Kidney (tissue), 14 donors: ENCODE data around the gene VWA5A. TPM values are rescaled to one million over a fixed set of nuclear protein-coding genes. Genes with fewer than 3 reads are reported as not detected.

Experiments used
- DNase-seq, 5 donors: peaks; one replicate each; pipeline ENCODE4 v3.0.0-alpha.2; 2013 to 2020
- FAIRE-seq: peaks from 2 replicates; lab custom pipeline; 2012; peaks lifted over from hg19 to GRCh38; lab: Jason Lieb, UNC
- H3K27ac ChIP-seq, 2 donors: one replicate each; pipeline ENCODE4 v1.7.0; 2013; ENCODE audit warnings: low read depth in 2 of 2, low read length in 2 of 2, inconsistent platforms in 1 of 2
- H3K27me3 ChIP-seq: one replicate; pipeline ENCODE4 v1.7.1; 2013; ENCODE audit warnings: low read length, inconsistent platforms; ENCODE audit not compliant: control insufficient read depth, insufficient read depth
- H3K36me3 ChIP-seq, 3 donors: one replicate each; pipeline versions ENCODE4 v1.7.0 to v1.7.1; 2013; ENCODE audit warnings: low read length in 3 of 3, control low read depth in 1 of 3, inconsistent platforms in 1 of 3; ENCODE audit not compliant: insufficient read depth in 3 of 3, control insufficient read depth in 2 of 3
- H3K4me1 ChIP-seq, 3 donors: one replicate each; pipeline versions ENCODE4 v1.7.0 to v1.7.1; 2013; ENCODE audit warnings: low read length in 3 of 3, inconsistent platforms in 1 of 3, low read depth in 1 of 3; ENCODE audit not compliant: control insufficient read depth in 2 of 3, insufficient read depth in 2 of 3
- H3K4me3 ChIP-seq, 3 donors: one replicate each; pipeline versions ENCODE4 v1.7.0 to v1.8.1; 2013; ENCODE audit warnings: low read length in 3 of 3, control low read depth in 1 of 3, inconsistent platforms in 1 of 3
- H3K9ac ChIP-seq, 3 donors: one replicate each; pipeline versions ENCODE4 v1.7.0 to v1.7.1; 2013; ENCODE audit warnings: low read length in 3 of 3, control low read depth in 1 of 3, inconsistent platforms in 1 of 3
- H3K9me3 ChIP-seq, 3 donors: one replicate each; pipeline versions ENCODE4 v1.7.0 to v1.7.1; 2013; ENCODE audit warnings: low read length in 3 of 3, control low read depth in 1 of 3, inconsistent platforms in 1 of 3; ENCODE audit not compliant: control insufficient read depth in 2 of 3, insufficient read depth in 1 of 3
- CTCF ChIP-seq: IDR thresholded peaks from 3 replicates; pipeline ENCODE4 v1.5.1; 2012; ENCODE audit warnings: mild to moderate bottlenecking, moderate library complexity, borderline replicate concordance; ENCODE audit not compliant: insufficient read depth; ENCODE audit errors: extremely low read depth
- intact Hi-C: fragments of 100-400 bp; cut with DNase I; formaldehyde crosslinking; loops from one replicate; pipeline ENCODE4 v1.11.1; 2022
- polyA plus RNA-seq: library from polyadenylated mRNA; stranded (reverse); fragments of 350-450 nt; fragmentation: Illumina TruSeq; extraction: RNeasy Lipid Tissue Mini Kit (QIAGEN cat#74804); gene quantifications from one replicate; pipeline ENCODE4 v1.2.3, GENCODE V29; 2014; ENCODE audit warnings: low read depth, low replicate concordance; ENCODE audit not compliant: insufficient read depth
- total RNA-seq: library from RNA; stranded (reverse); fragmentation: NEBNext Ultra II Directional; extraction: Animal tissue kit (Norgen Biotek cat#: 25700); gene quantifications from one replicate; pipeline ENCODE4 v1.2.1, GENCODE V29; 2021
- donor health status: control.
- donor health status: control.
- donor health status: control.
- donor health status: control.
- donor health status: control.
- donor health status: DM: yes; HTN: yes; CAD: no.
- donor health status: Normal renal cell carcinoma (clear cell type).

The VWA5A gene
- total and polyA plus RNA-seq, 2 donors from 2014 or later, result 25.0 to 57.2 TPM

DNA sequence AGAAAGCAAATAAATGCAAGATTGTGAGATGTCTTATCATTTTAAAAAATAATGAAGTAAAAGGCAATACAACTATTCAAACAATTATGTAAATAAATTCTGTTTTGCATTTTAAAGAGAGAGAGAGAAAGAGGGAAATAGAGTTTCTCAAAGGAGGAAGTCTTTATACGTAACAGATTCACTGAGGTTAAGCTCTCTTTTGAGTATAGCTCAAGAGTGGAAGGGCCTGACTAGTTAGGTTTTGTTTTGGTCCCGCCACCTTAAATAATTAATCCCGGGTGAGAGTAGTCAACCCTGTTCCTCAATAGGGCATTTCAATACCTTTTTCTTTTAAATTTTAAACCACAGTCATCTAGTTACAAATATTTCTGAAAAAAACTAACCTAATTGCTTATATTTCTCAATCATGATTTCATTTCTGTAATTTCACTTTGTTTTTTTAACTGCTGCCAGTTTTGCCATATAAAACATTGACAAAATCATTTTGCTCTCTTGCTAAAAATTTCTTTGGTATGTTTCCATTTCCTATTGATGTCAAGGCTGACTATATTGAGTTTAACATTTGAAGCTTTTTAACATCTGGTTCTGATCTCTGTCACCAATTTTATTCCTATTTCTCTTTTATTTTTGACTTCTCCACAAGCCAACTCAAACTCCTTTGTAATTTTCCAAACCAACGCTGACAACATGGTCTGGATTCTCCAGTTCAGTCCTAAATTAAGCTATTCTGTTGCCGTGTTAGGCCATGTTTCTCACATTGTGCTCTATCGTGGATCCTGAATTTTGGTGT, 78.2 kb downstream of the VWA5A start:
- H3K27ac ChIP-seq, result no peak overlapping the region
- H3K9me3 ChIP-seq, result no peaks in the 10 kb centered on the region
- no peaks in the 10 kb centered on the region for H3K4me1 ChIP-seq
- intact Hi-C loops, result no loop called here
- no peak overlapping the region for H3K4me3 ChIP-seq
- no peaks in the 10 kb centered on the region for H3K36me3 ChIP-seq
- no peak for TF ChIP-seq CTCF
- no peaks in the 10 kb centered on the region for H3K27me3 ChIP-seq
- no peak overlapping the region for H3K9ac ChIP-seq
- FAIRE-seq (no peak), DNase-seq (no peak)

DNA sequence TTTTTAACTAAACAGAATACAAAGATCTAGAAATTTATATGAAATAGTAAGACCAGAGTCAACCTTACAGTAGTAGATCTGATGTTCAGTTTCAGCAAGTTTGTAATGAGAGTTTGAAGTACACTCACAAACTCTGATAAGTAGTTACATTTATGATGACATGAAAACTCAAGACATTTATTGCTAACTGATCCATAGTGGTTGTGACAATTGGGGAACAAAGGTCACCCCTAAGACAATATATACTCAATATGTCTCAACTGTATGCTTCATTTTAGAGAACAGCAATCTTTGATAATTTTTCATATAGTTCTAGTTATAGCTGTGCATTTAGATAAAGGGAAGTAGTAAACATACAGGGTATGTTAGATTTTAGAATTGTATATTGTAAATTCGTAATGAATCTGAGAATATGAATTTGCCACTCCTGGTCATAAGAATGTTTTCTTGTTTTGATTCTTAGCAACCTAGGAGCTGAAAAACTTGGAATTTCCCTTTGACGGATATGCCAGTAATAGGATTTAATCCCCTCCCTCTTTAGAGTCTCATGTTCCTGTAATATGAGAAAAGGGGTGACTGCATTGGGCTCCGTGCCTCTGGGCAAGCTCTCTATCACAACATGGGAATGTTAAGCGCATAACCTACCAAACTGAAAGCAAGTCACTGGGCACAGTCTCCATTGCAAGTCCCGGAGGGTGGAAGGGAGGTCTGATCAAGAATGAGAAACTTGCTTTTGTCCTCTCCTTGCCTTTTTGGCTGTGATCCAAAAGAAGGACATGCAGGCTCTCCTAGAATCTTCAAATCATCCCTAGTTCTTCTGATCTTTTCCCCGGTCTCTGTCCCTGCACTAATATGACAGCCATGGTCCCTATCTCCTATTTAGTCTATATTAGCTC, 79.3 kb downstream of the VWA5A start:
- no peak overlapping the region for H3K27ac ChIP-seq
- peak in 2 of 5 donors; percentile 17 to 20 for DNase-seq
- intact Hi-C loops, result no loop called here

DNA sequence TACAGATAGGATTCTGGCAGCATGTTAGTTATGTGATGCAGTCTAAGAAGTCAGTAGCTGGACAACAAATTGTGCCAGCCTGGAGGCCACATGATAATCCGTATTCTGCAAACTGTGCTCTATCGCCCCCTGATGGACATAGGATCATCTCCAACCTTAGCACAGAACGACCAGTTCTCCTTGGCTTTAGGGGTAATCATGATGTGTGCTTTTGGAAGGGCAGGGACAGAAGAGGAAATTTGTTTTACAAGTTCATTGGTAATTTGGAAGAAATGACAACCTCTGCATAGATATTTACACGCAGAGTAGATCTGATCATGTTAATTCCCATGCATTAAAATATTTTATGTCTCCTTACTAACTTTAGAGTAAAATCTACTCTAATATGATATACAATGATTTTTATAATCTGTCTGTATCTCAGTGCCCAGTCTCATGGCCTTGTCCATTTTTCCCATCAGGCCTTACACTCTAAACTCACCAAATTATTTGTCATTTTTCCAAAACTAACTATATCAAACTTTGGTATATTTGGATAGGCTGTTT, 80.0 kb downstream of the VWA5A start:
- Histone ChIP-seq H3K4me1 (no peaks in the 10 kb centered on the region), H3K4me3 (no peak overlapping the region), H3K27me3 (no peaks in the 10 kb centered on the region), H3K27ac (no peak overlapping the region), H3K36me3 (no peaks in the 10 kb centered on the region), H3K9ac (no peak overlapping the region), H3K9me3 (no peaks in the 10 kb centered on the region)
- FAIRE-seq, result no peak
- peak in 3 of 5 donors; percentile 36 to 63 (median 49) for DNase-seq
- intact Hi-C loops, result no loop called here
- TF ChIP-seq CTCF, result peak; percentile 50

More for the DNA sequence above, 79.3 kb downstream of the VWA5A start:
- H3K4me1 ChIP-seq, result no peaks in the 10 kb centered on the region
- no peaks in the 10 kb centered on the region for H3K36me3 ChIP-seq
- H3K9me3 ChIP-seq, result no peaks in the 10 kb centered on the region
- H3K4me3 ChIP-seq, result no peak overlapping the region
- H3K27me3 ChIP-seq, result no peaks in the 10 kb centered on the region
- TF ChIP-seq CTCF, result no peak
- H3K9ac ChIP-seq, result no peak overlapping the region
- FAIRE-seq, result no peak

Other genes starting within 250 kb of the VWA5A start
- gene TMEM225, start 229.8 kb upstream of the VWA5A start, total RNA-seq, result not detected
- not detected for gene TMEM225, start 229.8 kb upstream of the VWA5A start, polyA plus RNA-seq
- gene OR8D4, start 213.3 kb upstream of the VWA5A start, total RNA-seq, result not detected
- gene OR8D4, start 213.3 kb upstream of the VWA5A start, polyA plus RNA-seq, result not detected
- not detected for gene OR4D5, start 175.8 kb upstream of the VWA5A start, total RNA-seq
- gene OR4D5, start 175.8 kb upstream of the VWA5A start, polyA plus RNA-seq, result not detected
- not detected for gene OR6T1, start 171.6 kb upstream of the VWA5A start, total RNA-seq
- gene OR6T1, start 171.6 kb upstream of the VWA5A start, polyA plus RNA-seq, result not detected
- not detected for gene OR10S1, start 137.7 kb upstream of the VWA5A start, total RNA-seq
- gene OR10S1, start 137.7 kb upstream of the VWA5A start, polyA plus RNA-seq, result not detected
- gene OR10G6, start 120.3 kb upstream of the VWA5A start, total RNA-seq, result not detected
- not detected for gene OR10G6, start 120.3 kb upstream of the VWA5A start, polyA plus RNA-seq
- gene OR10G4, start 102.5 kb upstream of the VWA5A start, total RNA-seq, result not detected
- gene OR10G4, start 102.5 kb upstream of the VWA5A start, polyA plus RNA-seq, result not detected
- gene OR10G9, start 92.4 kb upstream of the VWA5A start, total RNA-seq, result not detected
- gene OR10G9, start 92.4 kb upstream of the VWA5A start, polyA plus RNA-seq, result not detected
- not detected for gene OR10G8, start 88.7 kb upstream of the VWA5A start, total RNA-seq
- not detected for gene OR10G8, start 88.7 kb upstream of the VWA5A start, polyA plus RNA-seq
- not detected for gene OR10G7, start 74.1 kb upstream of the VWA5A start, total RNA-seq
- gene OR10G7, start 74.1 kb upstream of the VWA5A start, polyA plus RNA-seq, result not detected
- not detected for gene OR10D3, start 67.9 kb downstream of the VWA5A start, total RNA-seq
- not detected for gene OR10D3, start 67.9 kb downstream of the VWA5A start, polyA plus RNA-seq
- gene OR8G1, start 125.6 kb downstream of the VWA5A start, total RNA-seq, result not detected
- not detected for gene OR8G1, start 125.6 kb downstream of the VWA5A start, polyA plus RNA-seq
- not detected for gene OR8G5, start 140.9 kb downstream of the VWA5A start, total RNA-seq
- not detected for gene OR8G5, start 140.9 kb downstream of the VWA5A start, polyA plus RNA-seq
- not detected for gene OR8D1, start 198.5 kb downstream of the VWA5A start, total RNA-seq
- not detected for gene OR8D1, start 198.5 kb downstream of the VWA5A start, polyA plus RNA-seq
- gene OR8D2, start 204.7 kb downstream of the VWA5A start, total RNA-seq, result not detected
- gene OR8D2, start 204.7 kb downstream of the VWA5A start, polyA plus RNA-seq, result not detected